Endothelial cell of hepatic sinusoid (primary cell): ENCODE measurements around the gene ZNF536.

ENCODE experiments used
- in situ Hi-C: cut with HindIII; loops from 2 replicates; pipeline ENCODE4 v1.10.0; 2017; ENCODE audit warnings: low sequenced_read_pairs

The ZNF536 gene

GRCh38 chr19:30371960-30372824, at the start of gene ZNF536:
Gene ZNF536, plus strand, starts transcription at chr19:30372384. Its CDS starts 71,179 bp downstream, at chr19:30443563.
- in situ Hi-C loops, result no loop called here

- in situ Hi-C loops, result no loop called here
Observed at GRCh38 chr19:30322641-30323320, 49.4 kb upstream of the ZNF536 start.

- in situ Hi-C loops, result no loop called here
Observed at GRCh38 chr19:30323904-30324303, 48.3 kb upstream of the ZNF536 start.

GRCh38 chr19:30324982-30325381, 47.2 kb upstream of the ZNF536 start:
- in situ Hi-C loops, result no loop called here

- in situ Hi-C loops, result no loop called here
Observed at GRCh38 chr19:30325676-30326392, 46.4 kb upstream of the ZNF536 start.

GRCh38 chr19:30326393-30326710, 45.8 kb upstream of the ZNF536 start:
- in situ Hi-C loops, result no loop called here

GRCh38 chr19:30327331-30327730, 44.9 kb upstream of the ZNF536 start:
- in situ Hi-C loops, result no loop called here

GRCh38 chr19:30328096-30328495, 44.1 kb upstream of the ZNF536 start:
- in situ Hi-C loops, result no loop called here

GRCh38 chr19:30330266-30330665, 41.9 kb upstream of the ZNF536 start:
- in situ Hi-C loops, result no loop called here

GRCh38 chr19:30332445-30333234, 39.5 kb upstream of the ZNF536 start:
- in situ Hi-C loops, result no loop called here

- in situ Hi-C loops, result no loop called here
Observed at GRCh38 chr19:30333291-30334065, 38.7 kb upstream of the ZNF536 start.

- in situ Hi-C loops, result no loop called here
Observed at GRCh38 chr19:30334841-30335240, 37.3 kb upstream of the ZNF536 start.

GRCh38 chr19:30335306-30335886, 36.8 kb upstream of the ZNF536 start:
- in situ Hi-C loops, result no loop called here

- in situ Hi-C loops, result no loop called here
Observed at GRCh38 chr19:30336290-30336689, 35.9 kb upstream of the ZNF536 start.

GRCh38 chr19:30338041-30338456, 34.1 kb upstream of the ZNF536 start:
- in situ Hi-C loops, result no loop called here

- in situ Hi-C loops, result no loop called here
Observed at GRCh38 chr19:30338878-30339623, 33.1 kb upstream of the ZNF536 start.

- in situ Hi-C loops, result loop anchor here (5.0 kb wide), 1 partner anchor 67 kb away; no protein-coding TSS in a partner anchor
Observed at GRCh38 chr19:30339624-30340525, 32.3 kb upstream of the ZNF536 start.
